GM21381 (cell line): Measurements from ENCODE around the gene NR3C2.
"Not testable (repeated sequence)": the region's sequence is repeated elsewhere in the genome, so short reads cannot be mapped to it uniquely, and the experiment has no call there.

ENCODE experiments used
- ATAC-seq: cut with Tn5 transposase; IDR thresholded peaks from one replicate; pipeline ENCODE4 v1.9.1; 2021; ENCODE audit warnings: mild to moderate bottlenecking, moderate library complexity; ENCODE audit not compliant: unreplicated experiment

NR3C2 gene

DNA sequence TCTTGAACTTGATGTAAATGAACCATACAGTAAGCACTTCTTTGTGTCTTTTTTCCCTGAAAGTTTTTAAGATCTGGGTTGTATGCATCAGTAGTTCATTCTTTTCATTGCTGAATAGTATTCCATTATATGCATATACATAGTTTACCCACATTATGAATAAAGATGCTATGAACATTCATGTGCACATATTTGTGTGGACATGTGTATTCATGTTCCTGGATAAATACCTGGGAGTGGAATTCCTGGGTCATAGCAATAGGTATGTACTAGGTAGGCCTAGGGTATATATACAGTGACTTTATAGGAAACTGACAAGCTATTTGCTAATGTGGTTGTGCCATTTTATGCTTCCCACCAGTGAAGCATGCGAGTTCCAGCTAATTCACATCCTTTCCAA is 215.9 kb downstream of the NR3C2 start:
- no peak for ATAC-seq

DNA sequence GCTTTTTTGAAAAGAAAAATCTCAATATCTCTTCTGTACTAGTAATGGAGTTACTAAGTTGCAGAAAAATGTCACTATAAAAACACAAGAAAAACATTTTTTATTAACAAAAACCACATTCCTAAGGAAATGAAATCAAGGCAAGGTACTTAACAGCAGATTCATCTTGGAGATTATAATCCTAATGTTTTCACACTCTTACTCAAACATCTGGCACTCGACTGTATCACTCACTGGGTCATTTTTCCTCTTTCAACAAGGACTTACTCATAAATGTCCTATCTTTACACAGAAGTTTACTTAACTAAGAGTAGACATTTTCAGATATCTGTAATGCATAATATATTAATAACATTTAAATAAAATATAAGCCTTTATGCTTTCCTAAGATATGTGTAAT is 216.6 kb downstream of the NR3C2 start:
- no peak for ATAC-seq

GRCh38 chr4:148224476-148224875 is 217.7 kb downstream of the NR3C2 start:
- ATAC-seq = no peak

DNA sequence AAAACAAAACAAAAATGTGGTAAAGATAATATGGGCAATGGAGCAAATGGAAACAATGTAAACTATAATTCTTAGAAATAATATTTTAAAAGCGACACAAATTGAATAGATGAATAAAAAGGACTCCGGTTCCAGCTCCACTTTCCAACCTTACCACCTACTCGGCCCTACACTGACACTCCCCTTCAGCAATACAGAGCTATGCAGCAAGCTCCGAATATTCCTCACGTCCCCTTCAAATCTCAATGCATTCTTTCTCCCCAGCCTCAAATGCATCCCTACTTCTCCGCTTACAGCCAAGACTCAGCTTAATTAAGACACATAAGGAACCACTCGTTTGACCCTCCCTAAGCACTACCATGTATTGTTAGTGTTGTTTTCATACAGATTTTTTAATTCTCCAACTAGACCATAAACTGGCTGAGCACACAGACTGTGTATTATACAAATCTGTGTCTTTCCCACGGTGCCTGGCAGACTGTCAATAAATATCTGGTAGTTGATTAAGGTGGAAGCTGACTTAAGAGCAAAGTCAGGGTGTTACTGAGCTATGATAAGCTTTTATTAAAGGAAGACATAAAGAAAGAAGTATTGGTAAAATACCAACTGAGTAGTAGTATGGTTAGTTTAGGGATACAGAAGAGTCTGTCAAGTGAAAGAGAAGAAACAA is 219.1 kb downstream of the NR3C2 start:
- ATAC-seq = no peak

- peak; percentile 93 for ATAC-seq
These were observed 225.1 kb downstream of the NR3C2 start for GRCh38 chr4:148216866-148217814.

DNA sequence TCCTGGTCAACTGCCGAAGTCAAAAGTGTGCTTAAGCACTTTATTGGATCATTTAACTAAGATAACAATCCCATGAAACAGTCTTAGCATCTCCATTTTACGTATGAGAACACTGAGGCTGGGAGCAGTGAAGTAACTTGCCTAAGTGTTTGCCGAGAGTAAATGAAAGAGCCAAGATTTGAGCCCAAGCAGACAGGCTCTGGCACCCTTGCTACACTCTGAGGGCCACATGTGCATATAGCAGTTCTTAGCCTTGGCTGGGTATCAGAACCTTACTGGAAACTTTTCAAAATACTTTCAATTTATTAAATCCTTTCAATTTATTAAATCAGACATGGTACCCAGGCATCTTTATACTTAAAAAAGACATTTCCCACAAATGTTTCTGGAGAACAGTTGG is 225.9 kb downstream of the NR3C2 start:
- peak; percentile 4 for ATAC-seq

DNA sequence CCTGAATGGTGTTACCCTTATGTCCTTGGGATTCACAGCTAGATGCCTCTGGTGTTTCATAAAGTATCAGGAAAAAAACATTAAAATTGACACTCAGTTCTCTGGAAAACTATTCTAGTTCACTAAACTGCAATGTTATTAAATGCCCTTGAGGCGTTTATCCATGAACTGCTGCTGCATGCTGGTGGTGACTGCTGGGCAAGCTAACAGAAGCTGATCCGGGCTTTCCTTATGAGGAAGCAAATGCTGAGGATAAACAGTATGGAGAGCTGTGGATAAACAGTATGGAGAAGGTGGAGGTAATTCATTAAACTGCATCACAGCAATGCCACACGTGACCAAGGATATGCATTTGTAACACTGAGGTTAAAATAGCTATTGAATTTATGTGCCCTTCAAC is 227.0 kb downstream of the NR3C2 start:
- no peak for ATAC-seq

GRCh38 chr4:148214529-148215166 is 227.6 kb downstream of the NR3C2 start:
- no peak for ATAC-seq

DNA sequence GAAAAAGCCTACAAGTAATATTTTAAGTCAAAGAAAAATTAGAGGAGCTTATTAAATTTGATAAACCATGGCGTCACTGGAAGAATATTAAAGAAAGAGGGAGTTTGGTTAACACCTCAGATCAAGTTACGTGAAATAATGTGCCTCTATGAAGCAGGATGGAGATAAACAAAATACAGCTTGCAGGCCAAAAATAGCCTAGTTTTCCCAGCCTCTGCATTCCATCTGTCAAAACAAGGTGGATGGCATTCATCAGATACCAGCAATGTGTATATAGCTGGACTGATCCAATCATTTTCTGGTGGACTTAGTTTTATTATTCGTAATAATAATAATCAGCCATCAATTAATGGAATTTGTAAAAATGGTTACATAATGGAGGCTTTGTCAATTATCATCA is 230.7 kb downstream of the NR3C2 start:
- ATAC-seq = no peak

- no peak for ATAC-seq
These were observed 231.6 kb downstream of the NR3C2 start for GRCh38 chr4:148210661-148211060.

DNA sequence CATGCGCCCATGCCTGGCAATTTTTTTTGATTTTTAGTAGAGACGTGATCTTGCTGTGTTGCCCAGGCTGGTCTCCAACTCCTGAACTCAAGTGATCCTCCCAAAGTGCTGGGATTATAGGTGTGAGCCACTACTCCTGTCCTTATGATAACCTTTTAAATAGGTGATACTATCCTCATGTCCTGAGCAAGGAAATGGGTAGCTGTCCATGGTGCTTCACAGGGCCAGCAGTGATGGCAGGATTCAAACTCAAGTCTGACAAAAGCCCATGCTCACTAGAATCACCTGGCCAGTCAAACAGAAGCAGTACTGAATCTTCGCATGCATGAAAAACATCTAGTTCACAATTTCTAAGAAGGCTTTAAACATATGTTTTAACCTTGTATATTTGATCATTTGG is 235.1 kb downstream of the NR3C2 start:
- no peak for ATAC-seq

DNA sequence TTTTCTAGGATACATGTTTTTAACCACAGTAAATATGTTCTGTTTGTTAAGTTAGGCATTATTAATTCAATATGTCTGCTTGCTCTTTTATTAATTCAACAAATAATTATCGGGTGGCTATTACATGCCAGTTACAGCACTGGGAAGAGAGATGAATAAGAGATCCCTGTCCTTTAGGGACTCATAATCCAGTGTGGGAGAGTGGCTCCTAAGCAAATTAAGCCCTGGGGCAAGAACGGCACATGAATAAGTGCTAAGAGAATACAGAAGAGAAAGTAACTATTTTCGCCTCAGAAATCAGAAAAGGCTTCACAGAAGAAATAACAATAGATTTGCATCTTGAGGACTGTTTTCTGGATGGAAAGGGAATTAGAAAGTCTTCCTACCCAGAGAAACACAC is 236.7 kb downstream of the NR3C2 start:
- no peak for ATAC-seq

- no peak for ATAC-seq
These were observed 237.3 kb downstream of the NR3C2 start for GRCh38 chr4:148204892-148205291.

DNA sequence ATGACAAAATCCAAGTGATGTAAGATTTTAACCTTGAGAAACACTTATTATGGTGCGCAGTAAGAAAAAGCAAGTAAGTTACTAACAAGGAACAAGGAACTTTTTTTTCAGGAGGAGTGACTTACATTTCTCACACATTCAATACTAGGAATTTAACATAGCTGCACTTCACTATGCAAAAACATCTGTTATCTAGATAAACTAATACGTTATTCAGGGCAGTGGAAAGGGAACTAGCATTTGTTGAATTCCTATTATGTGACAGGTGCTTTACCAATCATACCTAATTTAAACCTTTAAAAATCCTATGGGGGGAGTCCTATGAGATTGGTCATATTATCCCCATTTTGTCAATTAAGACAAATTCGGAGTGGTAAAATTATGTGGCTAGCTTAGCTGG is 238.0 kb downstream of the NR3C2 start:
- ATAC-seq = no peak

GRCh38 chr4:148203056-148203898 is 238.9 kb downstream of the NR3C2 start:
- ATAC-seq = no peak

GRCh38 chr4:148200960-148201359 is 241.3 kb downstream of the NR3C2 start:
- ATAC-seq = no peak

DNA sequence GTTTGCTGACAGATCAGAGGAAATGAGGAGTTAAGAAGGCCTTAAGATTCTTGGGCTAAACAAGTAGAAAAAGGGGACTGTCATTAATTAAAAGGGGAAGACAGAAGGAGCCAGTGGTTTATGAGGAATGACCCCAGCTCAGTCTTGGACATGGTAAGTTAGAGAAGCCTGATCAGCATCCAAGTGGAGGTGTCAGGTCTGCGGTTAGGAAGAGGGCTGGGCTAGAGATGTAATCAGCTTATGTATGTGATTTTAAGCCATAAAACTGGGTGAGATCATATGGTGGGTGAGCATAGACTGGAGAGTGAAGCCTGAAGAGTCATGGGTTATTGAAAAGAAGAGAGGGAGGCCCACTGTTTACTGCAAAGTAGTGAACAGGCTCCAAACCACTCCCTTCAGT is 246.1 kb downstream of the NR3C2 start:
- no peak for ATAC-seq

GRCh38 chr4:148192526-148192925 is 249.7 kb downstream of the NR3C2 start:
- ATAC-seq = no peak

- not testable (repeated sequence) for ATAC-seq
These were observed 254.6 kb downstream of the NR3C2 start for GRCh38 chr4:148187454-148188222.

DNA sequence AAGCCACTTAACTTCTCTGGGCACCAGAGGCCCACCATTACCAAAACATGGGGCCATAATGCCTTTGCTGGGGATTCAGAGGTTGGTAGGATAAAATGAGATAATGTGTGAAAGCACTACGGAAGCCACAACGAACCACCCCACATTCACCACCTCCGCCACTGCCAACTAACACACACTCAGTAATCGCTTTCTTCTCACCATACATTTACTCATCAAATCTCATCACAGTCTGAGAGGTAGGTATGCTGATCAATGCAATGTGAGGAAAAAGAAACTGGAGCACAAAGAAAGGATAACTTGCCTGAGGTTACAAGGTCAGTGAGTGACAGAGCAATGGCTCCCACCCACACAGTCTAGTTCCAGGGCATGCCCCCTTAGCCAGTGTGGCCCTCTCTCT is 257.3 kb downstream of the NR3C2 start:
- ATAC-seq = no peak
